GM12873 (cell line): ENCODE data around the gene MALT1.

ENCODE experiments used
- TF ChIP-seq, protein P1 (sequence below): IDR thresholded peaks from 2 replicates; pipeline ENCODE4 v1.5.1; 2012; ENCODE audit warnings: low read depth, mild to moderate bottlenecking, moderate library complexity, low read length, control low read depth; ENCODE audit not compliant: insufficient read depth; ENCODE audit errors: missing control alignments

Gene MALT1

DNA sequence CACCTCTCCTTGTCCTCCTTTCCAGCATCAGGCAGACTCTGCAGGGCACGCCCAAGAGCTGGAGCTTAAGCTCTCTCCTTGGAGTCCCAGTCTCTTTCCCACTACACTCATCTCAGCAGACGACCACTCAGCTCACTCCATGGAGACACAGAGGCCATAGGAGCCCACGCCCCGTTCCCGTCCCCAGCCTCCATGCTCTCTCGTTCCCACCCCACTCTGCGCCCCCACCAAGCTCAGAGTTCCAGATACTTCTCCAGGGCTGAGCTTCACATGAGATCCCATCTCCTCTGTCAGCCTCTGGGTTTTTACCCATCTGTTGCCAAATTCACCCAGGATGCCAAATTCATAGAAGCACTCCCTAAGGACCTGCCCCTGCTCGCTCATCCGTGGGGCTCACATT, 87.3 kb downstream of the MALT1 start:
- TF ChIP-seq, protein P1, sequence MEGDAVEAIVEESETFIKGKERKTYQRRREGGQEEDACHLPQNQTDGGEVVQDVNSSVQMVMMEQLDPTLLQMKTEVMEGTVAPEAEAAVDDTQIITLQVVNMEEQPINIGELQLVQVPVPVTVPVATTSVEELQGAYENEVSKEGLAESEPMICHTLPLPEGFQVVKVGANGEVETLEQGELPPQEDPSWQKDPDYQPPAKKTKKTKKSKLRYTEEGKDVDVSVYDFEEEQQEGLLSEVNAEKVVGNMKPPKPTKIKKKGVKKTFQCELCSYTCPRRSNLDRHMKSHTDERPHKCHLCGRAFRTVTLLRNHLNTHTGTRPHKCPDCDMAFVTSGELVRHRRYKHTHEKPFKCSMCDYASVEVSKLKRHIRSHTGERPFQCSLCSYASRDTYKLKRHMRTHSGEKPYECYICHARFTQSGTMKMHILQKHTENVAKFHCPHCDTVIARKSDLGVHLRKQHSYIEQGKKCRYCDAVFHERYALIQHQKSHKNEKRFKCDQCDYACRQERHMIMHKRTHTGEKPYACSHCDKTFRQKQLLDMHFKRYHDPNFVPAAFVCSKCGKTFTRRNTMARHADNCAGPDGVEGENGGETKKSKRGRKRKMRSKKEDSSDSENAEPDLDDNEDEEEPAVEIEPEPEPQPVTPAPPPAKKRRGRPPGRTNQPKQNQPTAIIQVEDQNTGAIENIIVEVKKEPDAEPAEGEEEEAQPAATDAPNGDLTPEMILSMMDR: no peak

DNA sequence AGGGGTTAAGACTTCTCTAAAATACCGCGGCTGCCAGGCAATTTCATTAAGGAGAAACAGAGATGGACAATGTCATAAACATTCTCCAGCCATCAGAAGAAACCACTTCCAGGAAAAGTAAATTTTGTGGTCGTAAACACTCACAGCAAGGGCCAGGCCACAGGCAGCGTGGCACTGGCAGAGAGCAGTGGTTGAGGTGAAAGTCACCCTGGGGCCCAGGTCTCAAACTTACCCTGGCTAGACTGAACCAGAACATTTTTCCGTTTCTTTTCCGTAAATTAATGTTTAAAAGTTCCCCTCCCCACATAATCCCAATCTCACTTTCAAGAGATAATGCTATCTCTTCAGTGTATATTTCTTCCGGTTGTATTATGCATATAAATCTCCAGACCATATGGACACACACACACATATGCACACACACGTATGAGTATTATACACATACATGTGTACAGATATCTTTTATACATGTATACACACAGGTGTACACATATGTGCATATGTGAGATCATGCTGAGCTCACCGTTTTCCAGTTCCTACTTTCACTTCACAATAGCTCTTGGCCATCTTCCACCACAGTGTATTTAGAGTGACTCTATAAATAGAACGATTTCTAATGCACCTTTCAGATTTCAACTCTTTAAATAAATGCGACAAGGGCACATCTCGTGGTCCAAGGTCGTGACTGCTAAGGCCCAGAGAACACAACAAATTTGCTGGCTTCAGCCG, 90.1 kb downstream of the MALT1 start:
- TF ChIP-seq, protein P1: no peak

DNA sequence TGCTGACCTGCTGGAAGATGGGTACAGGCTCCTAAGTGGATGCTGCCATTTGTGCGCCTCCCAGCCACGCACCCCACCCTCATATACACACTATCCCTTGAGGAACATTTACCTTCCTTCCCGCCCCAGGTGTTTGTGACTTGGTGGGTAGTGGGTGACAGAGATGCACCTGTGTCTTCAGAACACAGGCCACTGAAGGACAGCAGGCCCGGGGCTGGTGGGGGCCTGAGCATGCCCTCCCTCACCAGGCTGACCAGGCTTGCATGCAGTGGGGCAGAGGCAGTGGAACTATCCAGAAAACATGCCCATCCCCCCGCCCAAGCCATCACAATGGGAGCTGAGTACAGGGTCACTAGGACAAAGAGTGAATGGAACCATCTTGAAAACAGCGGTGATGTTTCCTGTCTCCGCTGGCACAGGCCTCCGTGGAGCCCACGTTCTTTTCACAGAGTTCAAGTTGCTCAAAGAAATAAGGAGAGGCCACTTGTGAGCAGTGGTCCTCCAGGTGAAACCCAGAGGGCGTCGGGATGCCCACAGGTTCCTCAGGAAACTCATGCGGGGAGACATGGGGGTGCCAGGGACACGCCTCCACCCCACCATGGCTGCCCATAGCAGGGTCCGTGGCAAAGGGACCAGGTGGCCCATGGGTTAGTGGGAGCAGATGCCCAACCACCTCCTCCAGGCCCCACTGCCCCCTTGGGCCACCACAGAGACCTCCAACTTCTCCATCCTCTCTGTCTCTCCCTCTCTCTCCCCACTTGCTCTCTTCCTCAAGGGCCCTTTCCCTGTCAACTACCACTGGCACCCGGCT, 90.9 kb downstream of the MALT1 start:
- TF ChIP-seq, protein P1: no peak

DNA sequence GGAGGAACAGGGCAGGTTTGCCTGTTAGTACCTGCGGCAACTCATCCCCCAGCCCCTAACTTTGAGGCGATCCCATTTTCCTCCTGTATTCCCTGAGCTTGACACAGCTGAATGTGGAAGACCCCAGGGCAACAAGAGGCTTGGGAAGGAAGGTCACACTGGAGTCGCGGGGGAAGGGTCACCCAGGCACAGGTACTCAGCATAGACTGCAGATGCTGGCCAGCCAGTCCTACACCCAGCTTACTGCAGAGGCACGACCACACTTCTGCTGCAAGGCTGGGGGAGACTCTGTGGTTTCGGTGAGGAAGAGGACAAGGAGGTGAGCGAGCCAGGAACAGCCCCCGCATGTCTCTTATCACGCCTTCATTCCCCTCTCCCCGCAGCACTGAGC, 91.5 kb downstream of the MALT1 start:
- TF ChIP-seq, protein P1: no peak

DNA sequence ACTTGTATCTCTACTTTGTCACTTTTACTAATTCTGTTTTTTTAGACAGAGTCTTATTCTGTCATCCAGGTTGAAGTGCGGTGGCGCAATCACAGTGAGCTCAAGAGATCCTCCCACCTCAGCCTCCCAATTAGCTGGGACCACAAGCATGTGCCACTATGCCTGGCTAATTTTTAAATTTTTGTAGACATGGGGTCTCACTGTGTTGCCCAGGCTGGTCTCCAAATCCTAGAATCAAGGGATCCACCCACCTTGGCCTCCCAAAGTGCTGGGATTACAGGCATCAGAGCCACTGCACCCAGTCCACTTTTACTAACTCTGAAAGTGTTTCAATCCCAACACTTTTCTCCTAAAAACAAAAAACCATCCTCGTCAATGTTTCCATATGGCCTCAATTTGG, 94.9 kb downstream of the MALT1 start:
- TF ChIP-seq, protein P1: no peak

DNA sequence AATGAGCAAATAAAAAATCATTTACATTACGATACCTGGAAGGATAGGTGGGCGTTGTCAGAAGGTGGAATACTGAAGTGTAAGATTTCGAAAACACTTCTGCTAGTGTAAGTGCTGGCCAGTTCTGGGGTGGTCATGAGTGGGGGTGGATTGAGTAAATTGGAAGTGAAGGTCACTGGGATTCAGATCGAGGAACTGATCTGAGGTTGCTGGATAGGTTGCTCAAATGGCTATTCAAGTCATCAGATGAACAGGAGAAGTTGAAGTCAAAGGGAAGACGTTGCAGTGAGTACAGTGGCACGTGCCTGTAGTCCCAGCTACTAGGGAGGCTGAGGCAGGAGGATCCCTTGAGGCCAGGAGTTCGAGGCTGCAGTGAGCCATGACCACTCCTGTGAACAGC, 95.7 kb downstream of the MALT1 start:
- TF ChIP-seq, protein P1: no peak

DNA sequence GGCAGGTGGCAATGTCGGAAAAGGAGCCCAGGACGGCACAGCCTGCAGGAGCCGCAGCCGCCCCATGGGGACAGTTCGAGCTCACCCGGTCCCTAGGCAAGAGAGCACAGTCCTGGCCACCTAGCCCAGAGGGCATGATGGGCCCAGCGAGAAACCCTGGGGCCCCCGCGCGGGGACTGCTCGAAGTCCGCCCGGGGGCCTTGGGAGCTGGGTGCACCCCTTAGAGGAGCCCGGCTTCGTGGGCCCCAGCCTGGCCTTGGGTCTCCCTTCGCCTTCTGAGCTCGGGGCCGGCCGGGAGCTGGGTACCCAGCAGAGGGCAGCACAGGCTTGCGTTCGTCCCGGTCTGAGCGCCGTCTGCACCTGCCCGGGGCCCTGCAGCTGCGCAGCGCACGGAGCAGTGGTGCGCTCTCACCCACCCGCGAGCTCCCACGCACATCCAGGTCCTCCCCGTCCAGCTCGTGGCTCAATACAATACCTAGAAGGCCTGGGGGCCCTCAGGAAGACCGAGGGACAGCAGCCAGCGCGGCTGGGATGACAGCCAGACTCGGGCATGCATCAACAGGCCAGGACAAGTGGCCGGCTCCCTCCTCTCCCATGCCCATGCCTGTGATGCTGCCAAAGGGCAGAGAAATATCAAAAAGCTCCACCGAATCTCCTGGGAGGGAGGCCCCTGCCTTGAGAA, 97.2 kb downstream of the MALT1 start:
- TF ChIP-seq, protein P1: peak; percentile 82
